COLO829 (cell line): ENCODE data around the gene WBP2NL.

Source experiments
- DNase-seq: peaks from one replicate; pipeline ENCODE4 v3.0.0; 2012; ENCODE audit warnings: low spot score

WBP2NL gene

GRCh38 chr22:42072606-42073330 lies 74.2 kb downstream of the WBP2NL start:
- DNase-seq = no peak

GRCh38 chr22:42073621-42074041 lies 75.0 kb downstream of the WBP2NL start:
- DNase-seq = no peak

GRCh38 chr22:42074132-42074811 lies 75.7 kb downstream of the WBP2NL start, which contains the start of gene PHETA2:
Gene PHETA2 (plus strand): TSS chr22:42074248. CDS start chr22:42077294, 3,046 bp downstream.
- DNase-seq = no peak

- no peak for DNase-seq
Measured at GRCh38 chr22:42074846-42075676, 76.5 kb downstream of the WBP2NL start.

- DNase-seq = no peak
Measured at GRCh38 chr22:42076764-42077485, 78.3 kb downstream of the WBP2NL start.

GRCh38 chr22:42077486-42078125 lies 79.0 kb downstream of the WBP2NL start:
- DNase-seq = no peak
